Measurements from ENCODE around the gene INAFM1. TPM values are rescaled to one million over a fixed set of nuclear protein-coding genes. Genes with fewer than 3 reads are reported as not detected.
A peak's percentile ranks its signal among the peaks of the same experiment; 100 is the strongest.

INAFM1 gene
- total and polyA plus RNA-seq, 9 of the 15 experiments (the other 6 are each of a cell fraction or from before 2014, with no cell fraction given), result 0.71 to 30.9 (median 3.1) TPM

DNA sequence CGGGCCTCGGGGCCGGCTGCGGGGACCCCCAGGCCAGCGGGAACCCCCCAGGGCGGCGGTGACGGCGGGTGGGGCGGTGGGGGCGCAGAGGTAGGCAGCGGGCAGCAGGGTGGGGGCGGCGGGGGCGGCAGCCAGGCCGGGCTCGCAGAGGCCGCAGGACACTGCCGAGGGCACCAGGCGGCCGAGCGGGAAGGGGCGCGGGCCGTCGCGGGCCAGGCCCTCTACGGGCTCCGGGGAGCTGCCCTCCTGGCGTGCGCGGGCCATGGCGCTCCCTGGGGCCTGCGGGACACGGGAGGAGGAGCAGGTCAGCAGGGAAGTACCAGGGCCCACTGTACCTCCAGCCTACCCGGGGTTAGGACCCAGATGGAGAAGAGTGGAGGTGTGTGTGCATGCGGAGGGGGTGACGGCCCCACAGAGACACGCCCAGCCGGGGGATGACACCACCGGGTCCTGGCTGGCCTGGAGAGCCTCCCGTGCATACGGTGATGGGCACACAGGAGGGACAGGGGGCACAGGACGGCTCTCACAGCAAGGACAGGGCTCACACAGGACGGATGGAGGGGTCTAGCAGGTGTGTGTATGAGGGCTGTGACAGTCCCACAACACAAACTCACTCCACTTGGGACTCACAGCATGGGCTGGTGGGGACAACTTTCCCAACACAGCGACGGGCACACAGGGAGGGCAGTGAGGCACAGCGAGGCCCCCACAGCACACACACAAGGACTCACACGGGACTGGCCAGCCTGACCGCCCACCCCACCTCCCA lies 46.3 kb upstream of the INAFM1 start (continued):
- TF ChIP-seq, protein P1, sequence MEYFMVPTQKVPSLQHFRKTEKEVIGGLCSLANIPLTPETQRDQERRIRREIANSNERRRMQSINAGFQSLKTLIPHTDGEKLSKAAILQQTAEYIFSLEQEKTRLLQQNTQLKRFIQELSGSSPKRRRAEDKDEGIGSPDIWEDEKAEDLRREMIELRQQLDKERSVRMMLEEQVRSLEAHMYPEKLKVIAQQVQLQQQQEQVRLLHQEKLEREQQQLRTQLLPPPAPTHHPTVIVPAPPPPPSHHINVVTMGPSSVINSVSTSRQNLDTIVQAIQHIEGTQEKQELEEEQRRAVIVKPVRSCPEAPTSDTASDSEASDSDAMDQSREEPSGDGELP (CRISPR knock-in tag; IDR thresholded peaks at IDR 0.05; ENCODE audit: borderline replicate concordance), result peak; percentile 46; the same call in 1 of the 2 replicates
- TF ChIP-seq MAFG (tag; conservative IDR thresholded peaks at IDR 0.05) (no peak), TGIF2 (CRISPR knock-in tag; IDR thresholded peaks at IDR 0.05) (peak; percentile 81), ZNF217 (CRISPR knock-in tag; IDR thresholded peaks at IDR 0.05) (no peak), RBM14 (IDR thresholded peaks at IDR 0.05; ENCODE audit: borderline replicate concordance, insufficient read depth, low read depth, low read length) (no peak), E2F5 (CRISPR knock-in tag; IDR thresholded peaks at IDR 0.05) (no peak), ZNF436 (CRISPR knock-in tag; IDR thresholded peaks at IDR 0.05) (no peak), ZFX (CRISPR knock-in tag; IDR thresholded peaks at IDR 0.05) (peak; percentile 6; the same call in 1 of the 2 replicates)
- TF ChIP-seq, protein P2, sequence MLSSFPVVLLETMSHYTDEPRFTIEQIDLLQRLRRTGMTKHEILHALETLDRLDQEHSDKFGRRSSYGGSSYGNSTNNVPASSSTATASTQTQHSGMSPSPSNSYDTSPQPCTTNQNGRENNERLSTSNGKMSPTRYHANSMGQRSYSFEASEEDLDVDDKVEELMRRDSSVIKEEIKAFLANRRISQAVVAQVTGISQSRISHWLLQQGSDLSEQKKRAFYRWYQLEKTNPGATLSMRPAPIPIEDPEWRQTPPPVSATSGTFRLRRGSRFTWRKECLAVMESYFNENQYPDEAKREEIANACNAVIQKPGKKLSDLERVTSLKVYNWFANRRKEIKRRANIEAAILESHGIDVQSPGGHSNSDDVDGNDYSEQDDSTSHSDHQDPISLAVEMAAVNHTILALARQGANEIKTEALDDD (IDR thresholded peaks at IDR 0.05), result no peak
- TF ChIP-seq, protein P3, sequence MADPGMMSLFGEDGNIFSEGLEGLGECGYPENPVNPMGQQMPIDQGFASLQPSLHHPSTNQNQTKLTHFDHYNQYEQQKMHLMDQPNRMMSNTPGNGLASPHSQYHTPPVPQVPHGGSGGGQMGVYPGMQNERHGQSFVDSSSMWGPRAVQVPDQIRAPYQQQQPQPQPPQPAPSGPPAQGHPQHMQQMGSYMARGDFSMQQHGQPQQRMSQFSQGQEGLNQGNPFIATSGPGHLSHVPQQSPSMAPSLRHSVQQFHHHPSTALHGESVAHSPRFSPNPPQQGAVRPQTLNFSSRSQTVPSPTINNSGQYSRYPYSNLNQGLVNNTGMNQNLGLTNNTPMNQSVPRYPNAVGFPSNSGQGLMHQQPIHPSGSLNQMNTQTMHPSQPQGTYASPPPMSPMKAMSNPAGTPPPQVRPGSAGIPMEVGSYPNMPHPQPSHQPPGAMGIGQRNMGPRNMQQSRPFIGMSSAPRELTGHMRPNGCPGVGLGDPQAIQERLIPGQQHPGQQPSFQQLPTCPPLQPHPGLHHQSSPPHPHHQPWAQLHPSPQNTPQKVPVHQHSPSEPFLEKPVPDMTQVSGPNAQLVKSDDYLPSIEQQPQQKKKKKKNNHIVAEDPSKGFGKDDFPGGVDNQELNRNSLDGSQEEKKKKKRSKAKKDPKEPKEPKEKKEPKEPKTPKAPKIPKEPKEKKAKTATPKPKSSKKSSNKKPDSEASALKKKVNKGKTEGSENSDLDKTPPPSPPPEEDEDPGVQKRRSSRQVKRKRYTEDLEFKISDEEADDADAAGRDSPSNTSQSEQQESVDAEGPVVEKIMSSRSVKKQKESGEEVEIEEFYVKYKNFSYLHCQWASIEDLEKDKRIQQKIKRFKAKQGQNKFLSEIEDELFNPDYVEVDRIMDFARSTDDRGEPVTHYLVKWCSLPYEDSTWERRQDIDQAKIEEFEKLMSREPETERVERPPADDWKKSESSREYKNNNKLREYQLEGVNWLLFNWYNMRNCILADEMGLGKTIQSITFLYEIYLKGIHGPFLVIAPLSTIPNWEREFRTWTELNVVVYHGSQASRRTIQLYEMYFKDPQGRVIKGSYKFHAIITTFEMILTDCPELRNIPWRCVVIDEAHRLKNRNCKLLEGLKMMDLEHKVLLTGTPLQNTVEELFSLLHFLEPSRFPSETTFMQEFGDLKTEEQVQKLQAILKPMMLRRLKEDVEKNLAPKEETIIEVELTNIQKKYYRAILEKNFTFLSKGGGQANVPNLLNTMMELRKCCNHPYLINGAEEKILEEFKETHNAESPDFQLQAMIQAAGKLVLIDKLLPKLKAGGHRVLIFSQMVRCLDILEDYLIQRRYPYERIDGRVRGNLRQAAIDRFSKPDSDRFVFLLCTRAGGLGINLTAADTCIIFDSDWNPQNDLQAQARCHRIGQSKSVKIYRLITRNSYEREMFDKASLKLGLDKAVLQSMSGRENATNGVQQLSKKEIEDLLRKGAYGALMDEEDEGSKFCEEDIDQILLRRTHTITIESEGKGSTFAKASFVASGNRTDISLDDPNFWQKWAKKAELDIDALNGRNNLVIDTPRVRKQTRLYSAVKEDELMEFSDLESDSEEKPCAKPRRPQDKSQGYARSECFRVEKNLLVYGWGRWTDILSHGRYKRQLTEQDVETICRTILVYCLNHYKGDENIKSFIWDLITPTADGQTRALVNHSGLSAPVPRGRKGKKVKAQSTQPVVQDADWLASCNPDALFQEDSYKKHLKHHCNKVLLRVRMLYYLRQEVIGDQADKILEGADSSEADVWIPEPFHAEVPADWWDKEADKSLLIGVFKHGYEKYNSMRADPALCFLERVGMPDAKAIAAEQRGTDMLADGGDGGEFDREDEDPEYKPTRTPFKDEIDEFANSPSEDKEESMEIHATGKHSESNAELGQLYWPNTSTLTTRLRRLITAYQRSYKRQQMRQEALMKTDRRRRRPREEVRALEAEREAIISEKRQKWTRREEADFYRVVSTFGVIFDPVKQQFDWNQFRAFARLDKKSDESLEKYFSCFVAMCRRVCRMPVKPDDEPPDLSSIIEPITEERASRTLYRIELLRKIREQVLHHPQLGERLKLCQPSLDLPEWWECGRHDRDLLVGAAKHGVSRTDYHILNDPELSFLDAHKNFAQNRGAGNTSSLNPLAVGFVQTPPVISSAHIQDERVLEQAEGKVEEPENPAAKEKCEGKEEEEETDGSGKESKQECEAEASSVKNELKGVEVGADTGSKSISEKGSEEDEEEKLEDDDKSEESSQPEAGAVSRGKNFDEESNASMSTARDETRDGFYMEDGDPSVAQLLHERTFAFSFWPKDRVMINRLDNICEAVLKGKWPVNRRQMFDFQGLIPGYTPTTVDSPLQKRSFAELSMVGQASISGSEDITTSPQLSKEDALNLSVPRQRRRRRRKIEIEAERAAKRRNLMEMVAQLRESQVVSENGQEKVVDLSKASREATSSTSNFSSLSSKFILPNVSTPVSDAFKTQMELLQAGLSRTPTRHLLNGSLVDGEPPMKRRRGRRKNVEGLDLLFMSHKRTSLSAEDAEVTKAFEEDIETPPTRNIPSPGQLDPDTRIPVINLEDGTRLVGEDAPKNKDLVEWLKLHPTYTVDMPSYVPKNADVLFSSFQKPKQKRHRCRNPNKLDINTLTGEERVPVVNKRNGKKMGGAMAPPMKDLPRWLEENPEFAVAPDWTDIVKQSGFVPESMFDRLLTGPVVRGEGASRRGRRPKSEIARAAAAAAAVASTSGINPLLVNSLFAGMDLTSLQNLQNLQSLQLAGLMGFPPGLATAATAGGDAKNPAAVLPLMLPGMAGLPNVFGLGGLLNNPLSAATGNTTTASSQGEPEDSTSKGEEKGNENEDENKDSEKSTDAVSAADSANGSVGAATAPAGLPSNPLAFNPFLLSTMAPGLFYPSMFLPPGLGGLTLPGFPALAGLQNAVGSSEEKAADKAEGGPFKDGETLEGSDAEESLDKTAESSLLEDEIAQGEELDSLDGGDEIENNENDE (IDR thresholded peaks at IDR 0.05; ENCODE audit: low read depth, low read length), result no peak
- TF ChIP-seq, protein P4, sequence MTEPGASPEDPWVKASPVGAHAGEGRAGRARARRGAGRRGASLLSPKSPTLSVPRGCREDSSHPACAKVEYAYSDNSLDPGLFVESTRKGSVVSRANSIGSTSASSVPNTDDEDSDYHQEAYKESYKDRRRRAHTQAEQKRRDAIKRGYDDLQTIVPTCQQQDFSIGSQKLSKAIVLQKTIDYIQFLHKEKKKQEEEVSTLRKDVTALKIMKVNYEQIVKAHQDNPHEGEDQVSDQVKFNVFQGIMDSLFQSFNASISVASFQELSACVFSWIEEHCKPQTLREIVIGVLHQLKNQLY (CRISPR knock-in tag; conservative IDR thresholded peaks at IDR 0.05), result 0 out of 4 replicates have a peak, but pooled peaks of 1 of the 2 experiments have one; percentile 50

All from K562 (cell line).